Occipital lobe (tissue), 2 donors: Measurements from ENCODE around the gene P2RX3. TPM values are rescaled to one million over a fixed set of nuclear protein-coding genes. Genes with fewer than 3 reads are reported as not detected.

Experiments
- DNase-seq: peaks from one replicate; lab custom pipeline; 2025; lab: John Stamatoyannopoulos, UW
- total RNA-seq: library from RNA; depleted of rRNA; stranded (reverse); fragments of >200 nt; gene quantifications from one replicate; pipeline ENCODE4 v1.2.3, GENCODE V29; 2014

P2RX3 gene
- total RNA-seq, 1 donor from 2014 or later: not detected

DNA sequence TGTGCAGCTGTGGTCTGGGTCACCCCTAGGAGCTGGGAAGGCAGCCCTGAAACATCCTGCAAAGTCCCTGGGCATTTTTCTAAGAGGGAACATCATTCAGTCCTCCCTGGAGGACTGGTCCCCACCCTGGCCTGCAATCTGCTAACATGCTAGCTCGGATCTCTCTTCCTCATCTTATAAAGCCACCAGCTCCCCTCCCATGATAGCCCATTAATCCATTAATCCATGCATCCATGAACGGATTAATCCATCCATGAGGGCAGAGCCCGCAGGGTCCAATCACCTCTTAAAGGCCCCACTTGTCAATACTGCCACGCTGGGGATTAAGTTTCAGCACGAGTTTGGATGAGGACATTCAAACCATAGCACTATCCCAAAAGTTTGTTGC, 30.7 kb downstream of the P2RX3 start:
- no peak for DNase-seq

GRCh38 chr11:57370251-57370650, 32.1 kb downstream of the P2RX3 start:
- no peak for DNase-seq

DNA sequence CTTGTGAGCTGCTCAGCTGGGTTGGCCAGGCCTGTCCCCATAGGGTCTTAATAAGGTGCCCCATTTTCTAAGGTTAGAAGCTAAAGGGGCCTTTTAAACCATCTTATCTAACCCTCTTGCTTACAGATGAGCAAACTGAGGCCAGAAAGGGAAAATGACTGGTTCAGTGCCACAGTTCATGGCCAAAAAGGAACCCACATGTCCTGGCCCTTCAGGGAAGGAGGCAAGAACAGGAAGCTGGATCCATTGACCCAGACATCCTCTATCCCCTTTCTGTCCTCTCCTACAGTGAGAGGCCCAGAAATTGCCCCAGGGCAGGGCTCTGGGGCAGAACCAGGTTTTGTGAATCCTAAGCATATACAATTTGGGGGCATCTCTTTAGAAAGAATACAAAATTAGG, 32.8 kb downstream of the P2RX3 start:
- DNase-seq: no peak

DNA sequence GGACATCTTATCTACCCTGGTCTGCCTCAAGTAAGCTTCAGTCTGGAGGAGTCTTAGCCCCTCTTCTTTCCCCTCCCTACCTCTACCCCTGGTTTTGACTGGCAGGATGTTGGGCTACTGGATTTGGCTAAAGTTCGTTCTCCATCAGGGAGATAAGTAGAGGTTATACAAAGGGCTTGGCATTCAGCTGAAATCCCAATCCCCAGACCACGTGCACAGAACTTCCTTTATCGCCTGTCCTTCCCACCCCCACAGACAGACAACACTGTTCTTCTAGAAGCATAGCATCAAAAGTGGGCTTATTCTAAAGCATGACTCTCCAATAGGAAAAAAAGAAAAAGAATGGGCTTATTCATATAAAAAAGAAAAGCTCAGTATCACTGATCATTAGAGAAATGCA, 35.0 kb downstream of the P2RX3 start:
- DNase-seq: no peak

GRCh38 chr11:57374966-57375365, 36.8 kb downstream of the P2RX3 start:
- DNase-seq: no peak

GRCh38 chr11:57375490-57375889, 37.3 kb downstream of the P2RX3 start:
- DNase-seq: no peak

DNA sequence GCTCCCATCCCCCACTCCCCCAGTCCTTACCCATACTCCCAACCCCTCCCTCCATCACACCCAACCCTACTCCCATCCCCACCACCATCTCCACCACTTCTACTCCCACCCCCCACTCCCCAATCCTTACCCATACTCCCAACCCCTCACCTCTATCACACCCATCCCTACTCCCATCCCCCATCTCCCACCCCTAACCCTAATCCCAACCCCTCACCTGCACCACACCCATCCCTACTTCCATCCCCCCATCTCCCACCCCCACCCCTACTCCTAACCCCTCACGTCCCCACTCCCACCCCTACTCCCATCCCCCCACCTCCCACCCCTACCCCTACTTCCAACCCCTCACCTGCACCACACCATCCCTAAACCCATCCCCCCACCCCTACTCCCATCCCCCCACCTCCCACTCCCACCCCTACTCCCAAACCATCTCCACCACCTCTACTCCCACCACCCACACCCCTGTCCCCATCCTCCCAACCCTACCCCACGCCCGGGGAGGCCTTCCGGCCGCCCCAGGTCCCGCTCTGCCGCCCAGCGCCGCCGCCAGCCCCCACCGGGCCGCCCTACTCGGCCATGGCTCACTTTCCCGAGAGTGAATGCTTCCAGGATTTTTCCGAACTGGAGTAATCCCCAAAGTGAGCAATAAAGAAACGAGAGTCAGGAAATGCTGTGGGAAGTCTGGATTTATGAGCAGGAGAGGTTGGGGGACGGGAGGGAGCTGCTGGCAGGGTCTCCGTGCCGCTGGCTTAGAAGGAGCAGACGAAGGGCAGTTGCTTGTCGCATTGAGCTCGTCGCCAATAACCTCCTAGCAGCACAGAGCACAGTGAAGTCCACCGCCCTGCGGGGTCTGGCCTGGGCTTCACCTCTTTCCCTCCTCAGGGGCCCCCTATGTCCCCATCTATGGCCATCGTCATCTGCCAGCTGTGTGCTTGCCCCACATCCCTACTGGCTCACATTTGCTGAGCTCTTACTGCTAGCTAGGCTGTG, 38.2 kb downstream of the P2RX3 start:
- no peak for DNase-seq

GRCh38 chr11:57377107-57377506, 39.0 kb downstream of the P2RX3 start:
- DNase-seq: no peak

DNA sequence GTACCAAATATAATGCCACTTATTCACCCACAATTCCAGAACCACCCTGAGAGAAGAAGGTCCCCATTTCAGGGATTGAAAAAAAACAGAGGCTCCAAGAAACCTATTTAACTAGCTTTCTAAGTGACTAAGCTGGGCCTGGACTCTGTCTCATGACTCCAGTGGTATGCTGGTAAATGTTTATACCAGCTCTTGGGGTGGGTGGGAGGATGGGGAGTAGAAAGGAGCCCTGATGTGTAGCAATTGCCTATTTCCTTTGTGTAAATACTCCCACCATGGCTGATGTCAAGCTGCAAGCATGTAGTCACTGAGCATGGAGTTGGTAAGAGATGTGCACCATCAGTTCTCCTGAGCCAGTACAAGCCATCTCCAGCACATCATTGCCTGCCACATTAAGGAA, 40.0 kb downstream of the P2RX3 start:
- no peak for DNase-seq

DNA sequence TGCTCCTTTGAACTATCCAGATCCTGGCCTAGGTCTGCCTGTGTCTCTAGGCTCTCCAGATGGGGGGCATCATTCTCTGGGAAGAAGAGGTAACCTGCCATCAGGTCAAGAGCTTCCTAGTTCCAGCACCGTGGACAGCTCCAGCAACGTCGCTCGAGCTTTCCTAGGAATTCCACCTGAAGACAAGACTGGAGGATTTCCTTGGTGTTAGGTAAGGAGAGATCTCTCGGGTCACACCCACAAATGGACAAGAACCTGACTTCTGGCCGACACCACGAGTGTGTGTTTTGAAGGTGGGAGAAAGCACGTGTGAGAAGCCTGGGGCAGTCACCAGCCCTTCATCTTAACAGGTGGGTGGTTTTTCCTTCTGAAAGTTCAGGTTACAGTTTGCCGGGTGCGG, 41.6 kb downstream of the P2RX3 start:
- DNase-seq: no peak

DNA sequence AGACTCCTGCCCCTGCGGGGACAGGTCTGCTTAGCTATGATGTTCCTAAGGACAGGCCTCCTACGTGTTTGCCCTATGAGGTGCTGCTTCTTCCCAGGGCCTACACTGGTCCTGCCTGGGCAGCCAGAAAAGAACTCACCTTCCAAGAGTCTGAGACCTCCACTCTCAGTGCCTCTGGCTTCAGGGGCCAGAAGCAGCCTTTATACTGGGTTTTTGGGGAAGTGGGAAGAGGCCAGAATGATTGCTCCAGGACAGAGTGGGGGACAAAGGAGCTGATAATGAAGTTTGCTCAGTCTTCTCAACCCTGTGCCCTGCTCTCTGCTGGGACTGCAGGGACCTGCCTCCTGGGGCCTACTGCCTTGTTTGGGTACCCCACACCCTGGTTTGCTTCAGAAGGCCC, 42.8 kb downstream of the P2RX3 start, which contains the start of gene PRG3:
PRG3 (minus strand) TSS at position 176 of the 400 bp plus-strand sequence. CDS start 442 bp downstream, outside the sequence.
- no peak for DNase-seq

GRCh38 chr11:57386178-57386940, 48.2 kb downstream of the P2RX3 start:
- no peak for DNase-seq

GRCh38 chr11:57387289-57388030, 49.3 kb downstream of the P2RX3 start:
- DNase-seq: no peak

GRCh38 chr11:57390535-57390934, 52.4 kb downstream of the P2RX3 start, which contains the start of gene PRG2:
TSS of gene PRG2 (minus strand) at chr11:57390650. CDS start at chr11:57389944, 706 bp downstream.
- no peak for DNase-seq

DNA sequence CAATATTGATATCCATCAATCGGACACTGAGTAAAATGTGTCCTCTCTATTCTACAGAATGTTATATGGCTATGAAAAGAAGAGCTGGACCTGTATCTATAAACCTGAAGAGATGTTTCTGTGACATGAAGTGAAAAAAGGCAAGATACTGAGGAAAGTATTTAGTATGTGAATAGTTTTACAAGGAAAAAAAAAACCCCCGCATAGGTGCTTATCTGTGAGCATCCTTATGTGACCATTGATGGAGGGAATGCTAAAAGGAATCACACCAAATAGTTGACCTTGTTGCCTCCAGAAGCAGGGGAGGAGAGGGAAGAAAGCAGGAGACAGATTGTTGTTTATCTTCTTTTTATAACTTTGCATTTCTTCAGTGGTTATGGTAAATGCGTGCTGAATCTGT, 53.0 kb downstream of the P2RX3 start:
- DNase-seq: no peak

DNA sequence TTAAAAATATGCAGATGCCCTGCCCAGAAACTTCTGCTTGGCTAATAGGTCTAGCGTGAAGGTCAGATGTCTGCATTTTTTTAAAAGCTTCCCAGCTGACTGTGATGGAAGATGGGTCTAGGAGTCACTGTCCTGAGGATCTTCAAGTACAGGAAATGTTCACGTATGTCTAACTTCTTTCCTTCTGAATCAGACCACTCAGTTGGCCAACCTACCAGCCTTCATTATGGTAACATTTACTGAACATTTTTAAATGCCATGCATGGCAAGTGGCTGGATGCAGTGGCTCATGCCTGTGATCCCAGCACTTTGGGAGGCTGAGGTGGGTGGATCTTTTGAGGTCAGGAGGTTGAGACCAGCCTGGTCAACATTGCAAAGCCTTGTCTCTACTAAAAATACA, 53.4 kb downstream of the P2RX3 start:
- DNase-seq: no peak

- DNase-seq: no peak
Measured at GRCh38 chr11:57392066-57392762, 54.1 kb downstream of the P2RX3 start.

DNA sequence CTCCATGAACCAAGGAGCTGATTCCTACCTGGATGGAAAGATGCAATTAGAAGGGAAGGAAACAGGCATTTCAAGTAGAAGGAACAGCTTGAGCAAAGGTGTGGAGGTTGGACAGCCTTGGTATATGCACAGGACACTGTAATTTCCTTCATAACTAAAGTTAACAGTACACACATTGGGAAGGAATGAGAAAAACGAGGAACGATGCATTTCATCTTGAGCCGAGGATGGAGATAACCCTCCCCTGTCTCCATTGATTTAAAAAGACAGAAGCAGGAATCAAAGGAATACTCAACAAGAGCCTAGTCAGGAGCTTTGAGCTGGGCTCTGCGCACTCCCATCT, 54.6 kb downstream of the P2RX3 start:
- no peak for DNase-seq

GRCh38 chr11:57394203-57394965, 56.2 kb downstream of the P2RX3 start:
- no peak for DNase-seq

DNA sequence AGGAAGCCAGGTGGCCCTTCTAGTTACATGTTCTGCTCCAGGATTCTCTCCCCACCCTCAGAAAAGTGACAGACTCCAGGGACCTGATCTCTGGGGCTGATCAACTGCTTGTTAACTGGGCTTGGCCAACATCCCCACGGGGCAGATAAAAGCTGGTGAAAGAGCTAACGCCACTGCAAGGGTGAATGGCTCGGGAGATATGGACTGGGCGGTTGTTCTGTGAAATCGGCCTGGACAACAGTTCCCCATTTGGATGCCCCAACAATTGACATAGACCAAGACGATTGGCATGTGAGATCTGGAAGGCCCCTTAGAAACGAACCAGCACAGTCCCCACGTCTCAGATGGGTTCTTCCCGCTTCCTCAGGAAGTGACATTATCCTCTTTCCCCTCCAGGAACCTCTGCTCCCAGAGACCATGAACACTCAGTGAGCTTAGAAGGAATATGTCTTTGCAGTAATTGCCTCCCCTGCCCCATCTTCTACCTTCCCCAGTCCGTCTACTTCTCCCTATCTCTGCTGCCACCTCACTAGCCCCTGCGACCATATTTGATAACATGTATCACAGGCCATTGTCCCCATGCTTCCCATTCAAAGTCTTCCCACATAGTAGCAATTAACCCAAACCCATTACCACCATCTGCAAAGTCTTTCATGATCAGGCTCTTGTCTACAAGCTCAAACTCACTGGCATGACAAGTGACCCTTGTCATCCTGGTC, 57.9 kb downstream of the P2RX3 start:
- no peak for DNase-seq
